Psoas muscle (tissue), 8 donors: ENCODE results near the gene PRPF38B. TPM values are rescaled to one million over a fixed set of nuclear protein-coding genes. Genes with fewer than 3 reads are reported as not detected.
A peak's percentile ranks its signal among the peaks of the same experiment; 100 is the strongest.

Experiments used
- ATAC-seq, 4 donors: fragments of 200-7000 bp; cut with Tn5 transposase; one replicate each; pipeline ENCODE4 v1.9.1; 2020; ENCODE audit warnings: moderate library complexity in 3 of 4, mild to moderate bottlenecking in 2 of 4
- DNase-seq, 2 donors: peaks; one replicate each; pipeline ENCODE4 v3.0.0-alpha.2; 2020
- H3K27ac ChIP-seq: fragments of 200-600 bp; one replicate; pipeline ENCODE4 v1.8.0; 2022
- H3K27me3 ChIP-seq, 3 donors: fragments of 200-600 bp in 1 of 3; one replicate each; pipeline versions ENCODE4 v1.6.1 to v1.8.0; 2013 to 2022; ENCODE audit warnings: low read length in 2 of 3, mild to moderate bottlenecking in 2 of 3, moderate library complexity in 1 of 3; ENCODE audit not compliant: insufficient read depth in 3 of 3
- H3K36me3 ChIP-seq, 2 donors: fragments of 200-600 bp in 1 of 2; one replicate each; pipeline versions ENCODE4 v1.6.1 to v1.8.0; 2013 to 2022; ENCODE audit warnings: low read depth in 1 of 2, mild to moderate bottlenecking in 1 of 2, moderate library complexity in 1 of 2; ENCODE audit not compliant: insufficient read depth in 1 of 2
- H3K4me1 ChIP-seq: fragments of 200-600 bp; one replicate; pipeline ENCODE4 v1.8.0; 2022
- H3K4me3 ChIP-seq: fragments of 200-600 bp; one replicate; pipeline ENCODE4 v1.8.0; 2022; ENCODE audit warnings: mild to moderate bottlenecking
- H3K9me3 ChIP-seq: fragments of 200-600 bp; one replicate; pipeline ENCODE4 v1.8.0; 2022
- CTCF ChIP-seq: fragments of 200-600 bp; IDR thresholded peaks from one replicate; pipeline ENCODE4 v1.8.0; 2022; ENCODE audit warnings: antibody characterized with exemption
- WGBS, 3 donors: extraction: QIAGEN DNeasy Blood & Tissue Kit; methylation state at CpG; one replicate each; pipeline versions ENCODE4 v1.1.6 to v1.1.7; 2013; 5-methylcytosine and 5-hydroxymethylcytosine counted together
- intact Hi-C, 2 donors: fragments of 100-400 bp; cut with DNase I; formaldehyde crosslinking; loops; one replicate each; pipeline versions ENCODE4 v1.11.0 to v1.14.2; 2022
- long read RNA-seq, 2 donors: library from polyadenylated mRNA; unstranded; transcript quantifications; one replicate each; pipeline ENCODE4 v2.0.0, GENCODE V29; 2021
- polyA plus RNA-seq, 3 donors: library from polyadenylated mRNA; stranded (reverse); fragments of 200-250 nt; gene quantifications; one replicate each; pipeline ENCODE4 v1.2.3, GENCODE V29; 2013
- total RNA-seq, 4 donors: library from RNA; stranded (reverse); fragmentation: NEBNext Ultra II Directional in 2 of 4; extraction: Animal tissue kit (Norgen Biotek cat#: 25700) in 2 of 4; gene quantifications; one replicate each; pipeline versions ENCODE4 v1.2.1 to v1.2.4, GENCODE V29; 2021 to 2023
- donor health status: healthy with polysubstance abuse.
- donor health status: DM: no; HTN: no; CAD: no; lungs with moderate emphysema.
- donor health status: Bipolar disorder and iron deficiency.
- donor health status: healthy.
- donor health status: DM: yes; HTN: yes; CAD: no.
- donor health status: DM: no; HTN: no; CAD: no.
- donor health status: DM: no; HTN: no; CAD: no.
- donor health status: DM: yes; HTN: yes; CAD: no.

Gene PRPF38B
- total RNA-seq (10 to 100 TPM; 13.3 to 19.6 (median 16.5) TPM), polyA plus RNA-seq (10 to 100 TPM; 14.2 to 28.9 (median 19.2) TPM)
- long read RNA-seq, donor 1, transcript PRPF38B-203 (6 exons, 3,693 nt) = major isoform, 11 of 21 reads
- long read RNA-seq, donor 1, partial matches to known transcripts = 1 of 21 reads
- long read RNA-seq, donor 1, other reads (novel, unspliced or antisense) = 7 of 21 reads
- long read RNA-seq, donor 2, transcript PRPF38B-203 (6 exons, 3,693 nt) = major isoform, 16 of 35 reads
- long read RNA-seq, donor 2, partial matches to known transcripts = 4 of 35 reads
- long read RNA-seq, donor 2, other reads (novel, unspliced or antisense) = 11 of 35 reads

GRCh38 chr1:108691942-108692723, at the start of gene PRPF38B:
Gene PRPF38B, plus strand, starts transcription at chr1:108692310. Its CDS starts 282 bp downstream, at chr1:108692592.
- intact Hi-C loops = loop anchor here in 1 of 2 donors (5.0 kb wide), 1 partner anchor 55 kb away; the partner anchor contains the start of gene STXBP3
- Histone ChIP-seq H3K27ac (peak within 1 kb of the TSS; percentile 99), H3K27me3 (no peaks in the 10 kb centered on the region), H3K9me3 (no peaks in the 10 kb centered on the region), H3K4me1 (peaks cover 30% of the 10 kb centered on the region), H3K36me3 (peaks cover 6 to 20% of the 10 kb centered on the region in 2 donors), H3K4me3 (peak within 1 kb of the TSS; percentile 85)
- ATAC-seq (peak; percentile 97 to 98 (median 98)), DNase-seq (peak; percentile 94 to 96)
- TF ChIP-seq CTCF = no peak
- 0% methylated on average over 54 to 59 of the region's 59 CpGs for WGBS, 3 donors

- intact Hi-C loops = loop anchor here (2.0 to 5.0 kb wide), 2 partner anchors 126 to 131 kb away; no protein-coding TSS in a partner anchor
- ATAC-seq (peak in 2 of 4 donors; percentile 65 to 77), DNase-seq (no peak)
- TF ChIP-seq CTCF = peak; percentile 66
- no peaks in the 10 kb centered on the region for H3K9me3 ChIP-seq
- no peak overlapping the region for H3K4me3 ChIP-seq
- WGBS, 3 donors = 35 to 38% (median 35%) methylated on average over 3 of the region's 3 CpGs
- H3K36me3 ChIP-seq = no peaks in the 10 kb centered on the region
- no peak overlapping the region for H3K27ac ChIP-seq
- no peaks in the 10 kb centered on the region for H3K4me1 ChIP-seq
- no peaks in the 10 kb centered on the region for H3K27me3 ChIP-seq
These were observed 48.4 kb upstream of the PRPF38B start for GRCh38 chr1:108643492-108644335.

GRCh38 chr1:108644984-108645383, 47.1 kb upstream of the PRPF38B start:
- intact Hi-C loops = loop anchor here in 1 of 2 donors (5.0 kb wide), 1 partner anchor 128 kb away; no protein-coding TSS in a partner anchor

More at GRCh38 chr1:108644984-108645383, 47.1 kb upstream of the PRPF38B start:
- Histone ChIP-seq H3K36me3 (no peaks in the 10 kb centered on the region), H3K27ac (no peak overlapping the region), H3K27me3 (no peaks in the 10 kb centered on the region), H3K9me3 (no peaks in the 10 kb centered on the region), H3K4me3 (no peak overlapping the region), H3K4me1 (no peaks in the 10 kb centered on the region)
- DNase-seq (no peak), ATAC-seq (no peak)
- 57 to 58% (median 58%) methylated on average over 7 of the region's 7 CpGs for WGBS, 3 donors
- no peak for TF ChIP-seq CTCF
